GM12874 (cell line): Measurements from ENCODE around the gene KLHL30.

Source experiments
- TF ChIP-seq, protein P1 (sequence below): IDR thresholded peaks from 2 replicates; pipeline ENCODE4 v1.5.1; 2011; ENCODE audit warnings: low read depth, mild to moderate bottlenecking, control low read depth, low read length, moderate library complexity; ENCODE audit not compliant: insufficient read depth

Gene KLHL30

GRCh38 chr2:238162846-238163441, 24.5 kb downstream of the KLHL30 start:
- TF ChIP-seq, protein P1, sequence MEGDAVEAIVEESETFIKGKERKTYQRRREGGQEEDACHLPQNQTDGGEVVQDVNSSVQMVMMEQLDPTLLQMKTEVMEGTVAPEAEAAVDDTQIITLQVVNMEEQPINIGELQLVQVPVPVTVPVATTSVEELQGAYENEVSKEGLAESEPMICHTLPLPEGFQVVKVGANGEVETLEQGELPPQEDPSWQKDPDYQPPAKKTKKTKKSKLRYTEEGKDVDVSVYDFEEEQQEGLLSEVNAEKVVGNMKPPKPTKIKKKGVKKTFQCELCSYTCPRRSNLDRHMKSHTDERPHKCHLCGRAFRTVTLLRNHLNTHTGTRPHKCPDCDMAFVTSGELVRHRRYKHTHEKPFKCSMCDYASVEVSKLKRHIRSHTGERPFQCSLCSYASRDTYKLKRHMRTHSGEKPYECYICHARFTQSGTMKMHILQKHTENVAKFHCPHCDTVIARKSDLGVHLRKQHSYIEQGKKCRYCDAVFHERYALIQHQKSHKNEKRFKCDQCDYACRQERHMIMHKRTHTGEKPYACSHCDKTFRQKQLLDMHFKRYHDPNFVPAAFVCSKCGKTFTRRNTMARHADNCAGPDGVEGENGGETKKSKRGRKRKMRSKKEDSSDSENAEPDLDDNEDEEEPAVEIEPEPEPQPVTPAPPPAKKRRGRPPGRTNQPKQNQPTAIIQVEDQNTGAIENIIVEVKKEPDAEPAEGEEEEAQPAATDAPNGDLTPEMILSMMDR = no peak

GRCh38 chr2:238163481-238164198, 25.2 kb downstream of the KLHL30 start:
- TF ChIP-seq, protein P1 = no peak

DNA sequence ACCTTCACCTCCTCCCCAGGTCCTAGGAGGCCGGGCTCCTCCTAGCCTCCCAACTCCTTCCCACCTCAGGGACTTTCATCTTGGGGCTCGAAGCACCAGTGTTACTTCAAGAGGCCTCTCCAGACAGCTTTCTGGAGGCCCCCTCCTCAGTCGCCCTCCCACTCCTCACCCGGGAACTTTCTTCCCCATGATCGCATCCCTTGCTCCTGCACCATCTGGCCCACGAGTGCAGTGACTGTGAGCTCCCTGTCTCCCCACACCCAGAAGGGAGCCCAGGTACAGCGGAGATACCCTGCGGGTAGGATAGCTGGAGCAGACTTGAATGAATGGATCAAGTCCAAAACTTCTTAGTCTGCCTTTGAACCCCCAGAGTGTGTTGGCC, 26.4 kb downstream of the KLHL30 start:
- TF ChIP-seq, protein P1 = no peak

DNA sequence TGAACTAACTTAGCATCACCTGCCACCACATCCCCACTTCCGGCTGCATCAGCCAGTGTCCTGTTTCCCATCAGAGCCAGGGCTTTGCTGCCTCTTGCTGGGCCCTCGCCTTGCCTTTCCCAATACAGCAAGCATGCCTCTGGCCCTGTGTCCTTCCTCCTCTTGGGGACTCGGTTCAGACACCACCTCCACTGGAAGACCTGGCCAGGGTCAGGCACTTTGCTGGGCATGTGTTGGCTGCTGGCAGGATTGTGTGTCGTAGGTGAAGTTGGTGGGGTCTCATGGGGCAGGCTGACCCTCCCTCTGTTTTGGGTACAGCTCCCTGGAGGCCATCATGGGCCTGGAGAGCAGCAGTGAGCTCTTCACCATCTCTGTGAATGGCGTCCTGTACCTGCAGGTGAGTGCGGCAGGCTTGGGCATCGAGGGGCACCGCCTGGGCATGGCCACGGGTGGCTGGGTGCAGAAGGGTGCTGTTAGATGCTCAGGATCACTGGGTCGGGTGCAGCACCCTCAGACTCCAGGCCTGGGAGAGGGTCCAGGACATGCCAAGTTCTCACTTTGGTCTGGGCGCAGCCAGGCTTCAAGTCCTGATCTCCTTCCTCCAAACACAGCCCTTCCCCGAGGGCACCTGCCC, 26.9 kb downstream of the KLHL30 start:
- TF ChIP-seq, protein P1 = no peak

- TF ChIP-seq, protein P1 = no peak
Observed at GRCh38 chr2:238166391-238167343, 28.2 kb downstream of the KLHL30 start.

- TF ChIP-seq, protein P1 = no peak
Observed at GRCh38 chr2:238167344-238167715, 28.9 kb downstream of the KLHL30 start.

GRCh38 chr2:238167761-238168160, 29.3 kb downstream of the KLHL30 start:
- TF ChIP-seq, protein P1 = no peak
